ENCODE data around the gene SP140L. TPM values are rescaled to one million over a fixed set of nuclear protein-coding genes. Genes with fewer than 3 reads are reported as not detected.

The SP140L gene
- polyA plus RNA-seq, 1 experiment, result 13.4 TPM

- no peaks in the 10 kb centered on the region for H3K27me3 ChIP-seq (ENCODE audit: control insufficient read depth, insufficient read depth, low read length)
- H3K27ac ChIP-seq (ENCODE audit: low read depth, low read length), result no peak overlapping the region
Observed at GRCh38 chr2:230343747-230344146, 16.8 kb downstream of the SP140L start.

GRCh38 chr2:230346465-230346864, 19.5 kb downstream of the SP140L start:
- TF ChIP-seq, protein P1, sequence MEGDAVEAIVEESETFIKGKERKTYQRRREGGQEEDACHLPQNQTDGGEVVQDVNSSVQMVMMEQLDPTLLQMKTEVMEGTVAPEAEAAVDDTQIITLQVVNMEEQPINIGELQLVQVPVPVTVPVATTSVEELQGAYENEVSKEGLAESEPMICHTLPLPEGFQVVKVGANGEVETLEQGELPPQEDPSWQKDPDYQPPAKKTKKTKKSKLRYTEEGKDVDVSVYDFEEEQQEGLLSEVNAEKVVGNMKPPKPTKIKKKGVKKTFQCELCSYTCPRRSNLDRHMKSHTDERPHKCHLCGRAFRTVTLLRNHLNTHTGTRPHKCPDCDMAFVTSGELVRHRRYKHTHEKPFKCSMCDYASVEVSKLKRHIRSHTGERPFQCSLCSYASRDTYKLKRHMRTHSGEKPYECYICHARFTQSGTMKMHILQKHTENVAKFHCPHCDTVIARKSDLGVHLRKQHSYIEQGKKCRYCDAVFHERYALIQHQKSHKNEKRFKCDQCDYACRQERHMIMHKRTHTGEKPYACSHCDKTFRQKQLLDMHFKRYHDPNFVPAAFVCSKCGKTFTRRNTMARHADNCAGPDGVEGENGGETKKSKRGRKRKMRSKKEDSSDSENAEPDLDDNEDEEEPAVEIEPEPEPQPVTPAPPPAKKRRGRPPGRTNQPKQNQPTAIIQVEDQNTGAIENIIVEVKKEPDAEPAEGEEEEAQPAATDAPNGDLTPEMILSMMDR (IDR thresholded peaks at IDR 0.05; ENCODE audit: low read depth, low read length), result no peak
- Histone ChIP-seq H3K27me3 (ENCODE audit: control insufficient read depth, insufficient read depth, low read length) (no peaks in the 10 kb centered on the region), H3K9me3 (ENCODE audit: control insufficient read depth, insufficient read depth, low read length) (peaks cover 4% of the 10 kb centered on the region; the same call in 1 of the 2 replicates), H3K27ac (ENCODE audit: low read depth, low read length) (no peak overlapping the region), H3K4me3 (ENCODE audit: low read depth, low read length) (no peak overlapping the region)
- ChIA-PET POLR2A (no interaction called here), CTCF (no interaction called here)
- DNase-seq (ENCODE audit: low read depth, low spot score), result no peak

More at GRCh38 chr2:230343747-230344146, 16.8 kb downstream of the SP140L start:
- Histone ChIP-seq H3K4me3 (ENCODE audit: low read depth, low read length) (no peak overlapping the region), H3K9me3 (ENCODE audit: control insufficient read depth, insufficient read depth, low read length) (peaks cover 4% of the 10 kb centered on the region; the same call in 1 of the 2 replicates)
- POLR2A ChIA-PET, result no interaction called here
- TF ChIP-seq, protein P1 (IDR thresholded peaks at IDR 0.05; ENCODE audit: low read depth, low read length), result no peak
- CTCF ChIA-PET, result no interaction called here
- no peak for DNase-seq (ENCODE audit: low read depth, low spot score)

DNA sequence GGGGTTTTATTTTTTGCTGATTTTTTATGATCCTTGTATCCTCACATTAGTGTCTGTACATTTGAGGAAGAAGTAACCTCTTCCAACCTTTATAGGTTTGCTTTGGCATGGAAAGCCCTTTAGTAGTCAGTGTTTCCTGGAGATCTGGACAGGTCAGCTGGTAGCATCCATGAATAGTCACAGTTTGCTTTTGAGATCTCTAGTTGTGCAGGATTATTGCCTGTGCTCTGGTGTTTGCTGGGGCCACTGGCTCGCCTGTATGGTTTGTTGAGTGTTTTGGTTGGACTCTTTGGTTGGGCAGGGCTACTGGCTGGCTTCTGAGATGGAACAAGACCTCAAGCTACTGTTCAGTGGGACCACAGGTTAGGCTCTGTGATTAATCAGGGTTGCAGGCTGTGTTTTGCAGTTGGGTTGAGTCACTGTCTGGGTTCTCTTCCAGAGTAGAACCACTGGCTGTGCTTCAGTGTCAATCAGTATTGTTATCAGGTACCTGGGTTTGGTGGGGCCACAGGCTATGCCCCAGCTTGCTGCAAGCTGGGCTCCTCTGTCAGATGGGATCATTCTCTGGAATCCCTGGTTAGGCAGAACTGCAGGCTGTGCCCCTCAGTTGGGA, 20.0 kb downstream of the SP140L start:
- Histone ChIP-seq H3K9me3 (ENCODE audit: control insufficient read depth, insufficient read depth, low read length) (peaks cover 4% of the 10 kb centered on the region; the same call in 1 of the 2 replicates), H3K4me3 (ENCODE audit: low read depth, low read length) (no peak overlapping the region), H3K27me3 (ENCODE audit: control insufficient read depth, insufficient read depth, low read length) (no peaks in the 10 kb centered on the region), H3K27ac (ENCODE audit: low read depth, low read length) (no peak overlapping the region)
- DNase-seq (ENCODE audit: low read depth, low spot score), result no peak
- ChIA-PET CTCF (no interaction called here), POLR2A (no interaction called here)
- TF ChIP-seq, protein P1 (IDR thresholded peaks at IDR 0.05; ENCODE audit: low read depth, low read length), result no peak

DNA sequence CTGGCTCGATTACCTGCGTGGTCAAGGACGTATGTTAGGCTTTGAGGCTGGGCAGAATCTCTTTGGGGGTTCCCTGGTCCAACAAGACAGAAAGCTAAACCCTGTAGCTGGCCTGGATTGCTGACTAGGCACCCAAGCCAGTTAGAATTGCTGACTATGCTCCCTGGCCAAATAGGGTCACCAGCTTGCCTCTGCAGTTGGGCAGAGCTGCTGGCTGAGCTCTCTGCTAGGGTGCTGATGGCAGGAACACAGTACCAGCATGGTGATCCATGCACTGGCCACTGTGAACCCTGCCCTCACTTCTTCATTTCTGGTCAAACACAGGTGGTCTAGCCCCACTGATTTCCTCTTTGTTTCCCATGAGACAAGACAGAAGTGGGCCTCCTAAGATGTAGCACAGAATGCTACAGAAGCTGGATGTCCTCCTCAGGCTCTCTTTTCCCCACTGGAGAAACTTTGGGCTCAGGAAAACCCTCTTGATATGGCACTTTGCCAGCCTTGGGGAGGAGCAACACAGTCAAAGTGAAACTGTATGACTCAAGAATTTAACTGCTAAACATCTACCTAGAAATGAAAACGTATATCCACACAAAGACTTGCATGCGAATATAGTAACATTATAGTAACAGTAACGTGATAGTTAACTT, 20.8 kb downstream of the SP140L start:
- H3K9me3 ChIP-seq (ENCODE audit: control insufficient read depth, insufficient read depth, low read length), result peaks cover 4% of the 10 kb centered on the region; the same call in 1 of the 2 replicates
- H3K27ac ChIP-seq (ENCODE audit: low read depth, low read length), result no peak overlapping the region
- CTCF ChIA-PET, result no interaction called here
- POLR2A ChIA-PET, result interaction anchor here (0.6 kb wide), 1 partner anchor 21 kb away, joined by 3 read pairs; no protein-coding TSS in a partner anchor
- TF ChIP-seq, protein P1 (IDR thresholded peaks at IDR 0.05; ENCODE audit: low read depth, low read length), result no peak
- no peak for DNase-seq (ENCODE audit: low read depth, low spot score)
- H3K4me3 ChIP-seq (ENCODE audit: low read depth, low read length), result no peak overlapping the region
- no peaks in the 10 kb centered on the region for H3K27me3 ChIP-seq (ENCODE audit: control insufficient read depth, insufficient read depth, low read length)

DNA sequence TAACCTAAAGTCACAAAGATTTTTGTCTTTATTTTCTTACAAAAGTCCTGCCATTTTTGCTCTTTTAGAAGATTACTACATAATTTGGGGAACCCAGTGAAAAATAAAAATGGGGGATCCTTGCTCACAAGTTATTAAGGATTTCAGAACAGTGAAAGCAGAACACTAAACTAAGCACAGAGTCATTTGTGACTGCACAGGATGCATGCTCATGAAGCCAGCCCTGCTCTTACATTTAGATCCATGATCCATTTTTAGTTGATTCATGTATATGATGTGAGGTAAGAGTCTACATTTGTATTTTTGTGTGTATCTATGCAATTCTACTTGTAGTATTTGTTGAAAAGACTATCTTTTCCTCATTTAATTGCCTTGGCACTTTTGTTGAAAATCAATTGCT, 21.8 kb downstream of the SP140L start:
- TF ChIP-seq, protein P1 (IDR thresholded peaks at IDR 0.05; ENCODE audit: low read depth, low read length), result no peak
- CTCF ChIA-PET, result interaction anchor here (1.1 kb wide), 1 partner anchor 282 kb away, joined by 3 read pairs; no protein-coding TSS in a partner anchor
- Histone ChIP-seq H3K27me3 (ENCODE audit: control insufficient read depth, insufficient read depth, low read length) (no peaks in the 10 kb centered on the region), H3K4me3 (ENCODE audit: low read depth, low read length) (no peak overlapping the region), H3K9me3 (ENCODE audit: control insufficient read depth, insufficient read depth, low read length) (peaks cover 4% of the 10 kb centered on the region; the same call in 1 of the 2 replicates), H3K27ac (ENCODE audit: low read depth, low read length) (no peak overlapping the region)
- no peak for DNase-seq (ENCODE audit: low read depth, low spot score)
- POLR2A ChIA-PET, result no interaction called here
